HG03108 (cell line): Measurements from ENCODE around the gene SNTN.

Experiments used
- ATAC-seq: cut with Tn5 transposase; IDR thresholded peaks from one replicate; pipeline ENCODE4 v1.9.1; 2021; ENCODE audit warnings: moderate library complexity; ENCODE audit not compliant: unreplicated experiment

SNTN gene

GRCh38 chr3:63673111-63673510, 20.6 kb downstream of the SNTN start:
- no peak for ATAC-seq

- no peak for ATAC-seq
Observed at GRCh38 chr3:63674586-63674985, 22.1 kb downstream of the SNTN start.

- no peak for ATAC-seq
Observed at GRCh38 chr3:63679186-63679585, 26.7 kb downstream of the SNTN start.

- ATAC-seq: no peak
Observed at GRCh38 chr3:63684081-63684480, 31.6 kb downstream of the SNTN start.

GRCh38 chr3:63685340-63685739, 32.9 kb downstream of the SNTN start:
- no peak for ATAC-seq

GRCh38 chr3:63687278-63688225, 35.1 kb downstream of the SNTN start:
- no peak for ATAC-seq

- ATAC-seq: no peak
Observed at GRCh38 chr3:63689285-63689684, 36.8 kb downstream of the SNTN start.

- no peak for ATAC-seq
Observed at GRCh38 chr3:63693351-63693750, 40.9 kb downstream of the SNTN start.

GRCh38 chr3:63705092-63705645, 52.7 kb downstream of the SNTN start:
- no peak for ATAC-seq

- ATAC-seq: no peak
Observed at GRCh38 chr3:63706321-63707085, 54.0 kb downstream of the SNTN start.

- no peak for ATAC-seq
Observed at GRCh38 chr3:63707731-63708130, 55.3 kb downstream of the SNTN start.

GRCh38 chr3:63709576-63709975, 57.1 kb downstream of the SNTN start:
- ATAC-seq: no peak
